ENCODE data around the gene SPHK2.
"Not testable (repeated sequence)": the region's sequence is repeated elsewhere in the genome, so short reads cannot be mapped to it uniquely, and the experiment has no call there.

SPHK2 gene

DNA sequence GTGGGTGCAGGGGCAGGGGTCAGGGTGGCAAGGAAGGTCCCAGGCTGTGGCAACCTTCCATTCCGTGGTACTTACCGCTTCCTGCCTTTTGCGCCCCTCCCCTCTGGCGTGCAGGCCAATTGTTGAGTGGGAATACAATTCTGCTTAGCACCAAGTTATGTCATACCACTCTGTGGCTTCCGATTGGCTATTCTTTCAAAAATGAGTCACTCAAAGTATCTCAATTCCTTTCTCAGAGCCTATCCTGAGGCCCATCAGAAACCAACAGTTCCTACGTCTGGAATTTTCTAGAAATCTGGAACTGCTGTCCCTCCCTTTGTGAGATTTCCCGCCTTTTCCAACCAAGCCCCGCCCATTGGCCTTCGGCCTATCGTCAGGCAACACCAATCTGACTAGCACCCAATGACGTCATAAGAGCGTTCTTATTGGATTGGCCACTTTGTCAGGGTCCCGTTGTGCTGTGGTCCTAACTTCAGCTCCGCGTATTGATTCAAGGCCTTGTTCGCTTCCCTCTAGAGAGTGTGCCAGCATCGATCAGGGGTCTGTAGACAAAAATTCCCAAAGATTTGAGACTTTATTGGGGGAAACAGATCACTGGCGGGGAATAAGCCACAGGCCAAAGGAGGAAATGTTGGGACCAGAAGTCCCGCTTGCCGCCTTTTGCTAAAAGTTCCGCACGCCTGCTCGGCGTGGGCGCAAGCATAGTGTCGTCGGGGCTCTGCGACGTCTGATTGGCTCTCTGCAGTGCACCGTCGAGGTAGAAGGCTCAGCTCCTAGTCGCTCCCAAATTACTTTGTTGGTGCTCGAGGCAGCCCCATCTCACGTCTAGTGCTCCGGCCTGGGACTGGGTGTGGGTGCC, 41.8 kb downstream of the SPHK2 start:
- DNase-seq = peak; percentile 3

DNA sequence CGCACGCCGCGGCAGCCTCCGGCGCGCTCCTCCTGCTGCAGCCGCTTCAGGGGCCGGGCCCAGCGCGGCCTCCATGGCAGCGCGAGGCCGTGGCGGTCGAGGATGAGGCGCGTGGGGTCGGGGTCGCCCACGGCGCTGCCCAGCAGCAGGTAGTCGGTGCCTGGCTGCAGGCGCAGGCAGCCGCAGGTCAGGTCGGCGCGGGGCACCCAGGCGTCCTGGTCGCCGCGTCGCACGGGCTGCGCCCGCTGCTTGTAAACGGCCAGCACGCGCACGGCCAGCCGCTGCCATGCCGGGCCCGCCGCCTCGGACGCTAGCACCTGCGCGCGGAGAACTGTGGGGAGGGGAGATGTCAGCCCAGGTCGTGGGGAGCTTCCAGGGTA, 42.4 kb downstream of the SPHK2 start:
- no peak for DNase-seq

DNA sequence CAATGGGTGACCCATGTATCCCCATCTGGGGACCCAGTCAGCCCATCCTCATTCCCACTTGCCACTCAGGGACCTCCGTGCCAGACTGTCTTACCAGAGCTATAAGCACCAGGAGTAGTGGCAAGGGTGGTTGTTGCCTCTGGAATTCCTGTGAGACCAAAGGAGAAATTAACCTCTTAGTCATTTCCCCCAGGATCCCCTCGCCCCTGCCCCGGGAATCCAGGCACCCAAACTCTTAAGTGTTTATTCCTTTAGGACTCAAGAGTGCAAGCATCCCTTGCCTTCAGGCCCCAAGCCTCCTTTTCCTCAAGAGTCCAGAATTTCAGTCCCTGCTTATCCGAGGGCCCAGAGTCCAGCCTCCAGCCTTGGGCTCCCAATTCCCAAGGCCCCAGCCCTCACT, 44.4 kb downstream of the SPHK2 start:
- no peak for DNase-seq

DNA sequence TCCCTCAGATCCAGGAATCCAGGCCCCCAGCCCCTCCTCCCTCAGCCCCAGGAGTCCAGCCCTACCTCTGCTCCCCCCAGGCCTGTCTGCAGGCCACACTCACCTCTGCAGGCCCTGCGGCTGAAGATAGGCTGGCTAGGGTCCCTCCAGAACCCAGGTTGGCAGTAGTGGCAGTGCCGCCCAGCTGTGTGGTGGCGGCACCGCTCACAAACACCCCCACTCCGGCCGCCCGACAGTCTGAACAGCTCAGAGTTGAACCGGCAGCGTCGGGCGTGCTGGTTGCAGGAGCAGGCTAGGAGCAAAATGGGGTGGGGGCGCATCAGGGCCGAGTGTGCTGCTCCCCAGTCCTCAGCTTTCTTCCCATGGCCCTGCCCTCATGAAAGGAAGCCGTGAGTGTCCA, 45.2 kb downstream of the SPHK2 start:
- DNase-seq = no peak

DNA sequence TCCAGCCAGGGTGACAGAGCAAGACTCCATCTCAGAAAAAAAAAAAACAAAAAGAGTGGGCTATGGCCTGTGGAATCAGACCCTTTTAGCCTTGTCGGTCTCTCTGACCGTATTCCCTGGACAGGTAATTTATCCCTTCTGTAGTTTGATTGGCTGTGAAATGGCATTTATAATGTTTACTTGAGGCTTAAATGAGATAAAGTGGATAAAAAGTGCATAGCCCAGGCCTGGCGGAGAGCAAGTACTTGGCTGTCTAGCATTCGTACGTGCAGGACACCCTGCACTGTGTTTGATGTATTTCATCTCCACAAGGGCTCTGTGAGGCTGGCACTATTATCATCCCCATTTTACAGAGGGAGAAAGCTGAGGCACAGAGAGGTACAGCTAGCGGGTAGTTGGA, 46.5 kb downstream of the SPHK2 start:
- DNase-seq = no peak

DNA sequence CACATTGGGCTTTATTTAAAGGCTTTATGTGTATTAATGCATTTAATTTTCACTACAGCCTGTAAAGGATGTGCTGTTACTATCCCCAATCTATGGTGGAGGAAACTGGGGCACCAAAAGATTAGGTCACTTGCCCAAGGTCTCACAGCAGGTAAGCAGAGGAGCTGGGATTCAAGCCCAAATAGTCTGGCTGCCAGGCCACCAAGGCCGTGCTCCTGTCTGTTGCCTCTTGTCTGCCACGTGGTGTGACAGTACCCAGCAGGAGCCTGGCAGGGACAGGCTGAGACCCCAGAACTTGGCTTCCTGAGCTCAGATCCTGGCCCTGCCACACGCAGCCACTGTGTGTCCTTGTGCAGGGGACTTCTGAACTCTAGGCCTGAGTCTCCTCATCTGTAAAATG, 49.0 kb downstream of the SPHK2 start:
- no peak for DNase-seq

DNA sequence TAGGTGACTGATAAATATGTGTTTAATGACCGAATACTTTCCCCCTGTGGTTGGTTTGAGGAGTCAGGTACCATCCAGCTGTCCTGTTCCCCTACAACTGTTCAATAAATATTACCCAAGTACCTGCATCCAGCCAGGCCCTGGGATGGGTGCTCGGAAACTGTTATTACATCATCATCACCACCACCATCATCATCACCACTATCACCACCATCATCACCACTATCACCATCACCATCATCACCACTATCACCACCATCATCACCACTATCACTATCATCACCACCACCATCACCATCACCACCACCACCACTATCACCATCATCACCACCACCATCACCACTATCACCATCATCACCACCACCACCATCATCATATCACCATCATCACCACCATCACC, 49.5 kb downstream of the SPHK2 start:
- no peak for DNase-seq

DNA sequence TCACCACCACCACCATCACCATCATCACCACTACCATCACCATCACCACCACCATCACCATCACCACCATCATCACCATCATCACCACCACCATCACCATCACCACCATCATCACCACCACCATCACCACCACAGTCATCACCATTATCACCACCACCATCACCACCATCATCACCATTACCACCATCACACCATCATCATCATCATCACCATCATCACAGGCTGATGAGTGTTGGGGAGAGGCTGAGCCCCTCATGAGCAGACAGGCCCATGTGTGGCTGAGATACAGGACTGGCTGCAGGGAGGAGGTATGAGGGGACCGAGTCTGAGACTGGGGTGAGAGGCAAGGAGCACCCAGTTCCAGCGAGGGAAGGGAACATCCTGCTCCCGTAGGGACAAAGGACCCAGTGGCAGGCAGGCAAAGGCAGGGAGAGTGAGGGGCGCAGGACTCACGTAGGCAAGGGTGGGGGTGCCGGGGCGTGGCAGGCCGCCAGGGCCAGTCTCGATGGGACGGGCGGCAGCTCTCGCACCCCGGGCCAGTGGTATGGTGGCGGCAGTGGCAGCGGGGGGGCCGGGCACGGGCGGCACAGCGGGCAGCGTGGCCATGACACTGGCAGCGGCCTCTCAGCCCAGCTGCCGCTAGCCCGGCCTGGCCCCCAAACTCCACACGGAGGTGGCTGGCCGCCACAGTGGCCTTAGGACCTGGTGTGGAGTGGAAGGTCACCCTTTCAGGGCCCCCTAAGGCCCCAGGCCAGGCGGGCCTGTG, 50.8 kb downstream of the SPHK2 start:
- DNase-seq = no peak

DNA sequence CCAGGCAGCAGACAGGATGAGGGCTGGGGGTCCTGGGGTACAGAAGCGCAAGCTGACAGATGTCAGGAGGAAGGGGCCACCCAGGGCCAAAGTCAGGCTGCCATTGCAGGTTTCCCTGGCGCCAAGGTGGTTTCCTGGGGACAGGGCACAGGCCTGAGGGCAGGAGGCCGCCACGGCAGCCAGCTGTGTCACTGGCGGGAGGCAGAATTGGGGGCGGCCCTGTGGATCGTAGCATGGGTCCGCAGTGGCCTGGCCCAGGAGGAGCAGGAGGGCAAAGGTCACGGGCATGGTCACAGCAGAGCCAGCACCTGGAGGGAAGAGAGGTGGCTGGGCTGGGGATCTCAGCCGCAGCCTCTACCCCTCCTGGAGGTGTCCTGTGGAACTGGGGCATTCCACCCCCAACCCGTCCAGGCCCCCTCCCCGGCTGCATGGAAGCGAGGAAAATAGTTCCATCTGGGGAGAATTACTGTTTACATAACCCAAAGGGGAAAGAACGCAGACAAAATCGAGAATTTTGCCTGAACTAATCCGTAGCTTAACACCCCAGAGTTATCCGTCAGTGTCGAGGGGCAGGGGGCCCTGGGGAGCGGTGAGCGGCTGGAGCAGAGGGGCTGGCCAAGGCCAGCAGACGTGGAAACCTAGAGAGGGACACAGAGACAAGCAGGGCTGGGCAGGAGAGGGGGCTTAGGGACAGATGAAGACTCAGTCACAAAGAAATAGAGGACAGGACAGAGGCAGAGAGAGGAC, 51.6 kb downstream of the SPHK2 start:
- no peak for DNase-seq

DNA sequence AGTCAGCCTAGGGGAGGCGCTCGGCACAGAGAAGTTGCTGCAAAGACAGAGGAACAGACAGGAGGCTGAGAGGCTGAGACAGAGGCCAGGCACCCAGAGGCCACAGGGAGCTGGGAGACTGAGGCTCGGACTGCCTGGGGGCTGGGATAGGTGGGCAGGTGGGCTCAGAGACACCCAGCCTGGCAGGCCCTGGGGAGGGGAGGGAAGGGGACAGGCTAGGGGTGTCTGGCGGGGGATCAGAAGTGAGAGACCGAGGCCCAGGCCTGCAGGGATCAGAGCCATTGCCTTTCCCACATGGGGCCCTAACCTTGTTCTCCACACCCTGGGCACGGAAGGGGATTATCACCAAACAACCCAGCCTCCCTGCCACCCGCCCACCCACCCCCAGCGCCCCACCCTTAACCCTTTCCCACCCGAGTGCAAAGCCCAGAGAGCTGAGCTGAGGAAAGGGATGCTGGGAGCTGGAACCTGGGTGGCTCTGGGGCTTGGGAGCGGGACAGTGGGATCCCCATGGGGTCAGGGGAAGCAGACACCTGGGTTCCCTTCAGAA, 52.2 kb downstream of the SPHK2 start:
- DNase-seq = no peak

DNA sequence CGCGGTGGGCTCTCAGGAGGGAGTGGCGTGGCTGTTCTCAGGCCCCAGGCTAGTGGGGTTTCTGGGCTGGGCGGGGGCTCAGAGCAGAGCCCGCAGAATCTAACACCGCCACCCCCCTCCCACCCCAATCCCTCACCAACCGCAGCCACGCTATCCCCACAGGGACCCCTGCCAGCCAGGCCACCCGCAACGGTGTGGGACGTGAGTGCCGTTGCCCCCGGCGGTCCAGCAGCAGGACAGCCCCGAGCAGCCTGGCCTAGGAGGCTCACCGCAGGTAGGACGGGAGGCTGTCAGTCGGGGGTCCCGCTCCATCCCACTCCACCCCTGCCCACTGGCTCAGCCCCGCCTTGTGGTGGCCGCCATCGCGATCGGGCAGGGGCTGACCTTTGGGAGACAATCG, 53.7 kb downstream of the SPHK2 start, which contains the start of gene NTN5:
Gene NTN5 (minus strand): TSS at position 24 of the 400 bp plus-strand sequence. CDS start 2,031 bp downstream, outside the sequence.
- no peak for DNase-seq

DNA sequence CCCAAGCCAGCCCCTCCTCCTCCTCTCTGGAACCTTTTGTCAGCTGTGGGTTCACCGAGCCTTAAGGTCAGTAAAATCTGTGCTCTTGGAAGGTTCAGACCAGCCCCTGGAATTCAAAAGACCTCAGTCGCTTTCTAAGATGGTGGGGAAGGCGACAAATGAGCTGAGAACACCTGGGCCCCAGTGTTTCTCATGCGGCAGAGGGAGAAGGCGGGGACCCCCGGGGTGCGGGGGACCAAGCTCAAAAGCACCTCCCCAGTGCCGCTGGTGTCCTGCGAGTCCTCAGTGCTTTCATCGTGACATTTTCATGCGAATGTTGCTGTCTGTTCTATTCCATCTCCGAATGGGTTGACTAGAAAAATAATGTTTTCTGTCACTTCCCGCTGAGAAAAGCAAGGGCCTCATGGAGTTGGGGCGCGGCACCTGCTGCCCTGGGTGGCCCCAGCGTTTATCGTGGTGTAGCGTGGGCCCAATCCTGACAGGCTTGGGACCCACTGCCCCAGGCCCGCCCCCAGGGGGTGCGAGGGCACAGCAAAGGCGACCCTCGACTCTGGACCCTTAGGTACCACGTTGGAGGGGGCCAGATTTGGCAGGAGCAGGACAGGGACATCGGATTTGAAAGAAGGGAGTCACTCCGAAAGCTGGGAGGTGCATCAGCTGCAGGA, 54.3 kb downstream of the SPHK2 start:
- no peak for DNase-seq

DNA sequence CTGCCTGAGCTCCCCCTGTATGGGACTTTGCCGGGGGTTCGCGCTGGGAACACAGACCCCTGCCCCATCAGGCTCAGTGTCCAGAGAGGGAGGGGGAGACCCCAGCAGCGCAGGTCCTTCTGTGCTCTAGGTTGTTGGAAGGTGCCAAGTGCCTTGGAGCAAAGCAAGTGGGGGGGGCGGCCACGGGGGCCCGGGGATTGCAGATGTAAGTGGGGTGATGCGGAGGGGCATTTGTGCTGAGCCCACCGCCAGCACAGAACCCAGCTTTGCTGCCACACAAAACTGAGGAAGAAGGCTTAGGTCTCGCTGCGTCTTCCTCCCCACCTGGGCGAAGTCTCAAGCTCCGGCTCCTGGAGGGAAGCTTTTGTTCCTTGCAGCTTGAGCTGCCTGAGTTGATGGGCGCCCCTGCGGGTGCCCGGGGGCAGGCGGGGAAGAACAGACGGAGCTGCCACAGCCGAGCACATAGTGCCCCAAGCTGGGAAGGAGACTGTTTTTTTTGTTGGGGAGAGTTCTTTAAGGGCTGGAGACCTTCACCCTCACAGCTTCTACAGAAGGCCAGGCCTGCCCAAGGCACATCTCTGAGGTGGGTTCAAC, 55.0 kb downstream of the SPHK2 start:
- DNase-seq = no peak

DNA sequence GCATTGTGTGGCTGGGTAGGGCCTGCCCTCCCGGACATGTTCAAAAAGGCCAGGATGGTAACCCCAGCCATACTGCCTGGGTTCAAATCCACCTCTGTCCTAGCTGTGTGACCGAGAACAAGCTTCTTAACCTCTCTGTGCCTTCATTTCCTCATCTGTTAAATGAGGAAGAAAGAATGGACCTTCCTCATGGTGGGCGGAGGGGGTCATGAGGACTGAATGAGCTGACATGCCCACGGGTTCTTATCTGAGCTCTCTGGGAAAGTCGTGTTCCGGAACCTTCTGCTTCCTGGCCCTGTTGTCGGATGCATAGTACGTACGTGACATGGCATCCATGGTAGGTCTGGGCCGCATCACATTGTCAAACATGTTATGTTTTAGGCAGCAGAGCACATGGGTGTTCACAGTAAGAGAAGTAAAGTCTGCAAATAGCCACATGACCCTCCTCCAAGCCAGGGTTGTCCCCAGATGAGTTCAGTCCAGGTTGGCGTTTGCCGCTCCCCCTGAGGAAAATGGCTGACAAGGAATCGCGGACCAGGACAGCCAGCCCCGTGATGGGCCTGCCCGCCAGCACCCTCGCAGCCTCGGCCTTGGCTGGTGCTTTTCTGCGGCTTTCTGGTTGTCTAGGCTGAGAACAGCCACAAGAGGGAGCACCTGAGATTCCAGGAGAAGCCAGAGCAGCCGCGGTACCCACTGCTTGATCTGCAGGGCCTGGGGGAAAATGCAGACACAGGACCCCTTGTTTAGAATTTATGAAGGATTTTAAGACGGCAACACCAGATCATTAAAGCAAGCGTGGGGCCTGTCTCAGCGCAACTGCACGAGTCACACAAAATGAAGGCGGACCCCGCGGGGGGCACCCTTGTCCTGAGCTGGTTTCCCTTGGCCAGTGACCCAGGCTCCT, 55.9 kb downstream of the SPHK2 start:
- peak; percentile 75 for DNase-seq

DNA sequence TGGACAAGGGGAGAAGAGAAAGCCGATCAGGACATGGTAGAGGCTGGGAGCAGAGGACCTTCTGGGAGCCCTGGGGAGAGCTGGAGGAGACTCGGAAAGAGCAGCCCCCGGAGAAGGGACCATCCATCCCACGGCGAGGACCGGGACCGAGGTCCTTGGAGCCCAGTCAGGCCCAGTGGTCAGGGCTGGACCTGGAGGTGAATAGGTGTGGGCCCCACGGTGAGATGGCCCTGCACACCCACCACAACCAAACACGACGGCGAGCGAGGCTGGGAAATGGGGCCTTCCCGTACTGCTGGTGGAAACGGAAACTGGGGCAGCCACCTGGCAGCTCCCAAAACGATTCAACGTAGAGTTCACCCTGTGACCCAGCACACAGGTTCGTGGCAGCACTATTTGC, 57.2 kb downstream of the SPHK2 start:
- DNase-seq = no peak

DNA sequence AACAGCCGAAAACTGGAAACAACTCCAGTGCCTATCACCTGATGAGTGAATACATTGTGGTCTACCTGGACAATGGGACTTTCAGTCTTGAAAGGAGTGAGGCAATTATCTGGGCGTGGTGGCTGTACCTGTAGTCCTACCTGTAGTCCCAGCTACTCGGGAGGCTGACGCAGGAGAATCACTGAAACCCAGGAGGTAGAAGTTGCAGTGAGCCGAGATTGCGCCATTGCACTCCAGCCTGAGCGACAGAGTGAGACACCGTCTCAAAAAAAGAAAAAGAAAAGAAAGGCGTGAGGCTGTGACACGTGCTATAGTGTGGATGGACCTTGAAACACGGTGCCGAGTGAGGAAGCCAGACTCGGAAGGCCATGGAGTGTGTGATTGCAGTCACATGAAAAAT, 57.6 kb downstream of the SPHK2 start:
- no peak for DNase-seq

DNA sequence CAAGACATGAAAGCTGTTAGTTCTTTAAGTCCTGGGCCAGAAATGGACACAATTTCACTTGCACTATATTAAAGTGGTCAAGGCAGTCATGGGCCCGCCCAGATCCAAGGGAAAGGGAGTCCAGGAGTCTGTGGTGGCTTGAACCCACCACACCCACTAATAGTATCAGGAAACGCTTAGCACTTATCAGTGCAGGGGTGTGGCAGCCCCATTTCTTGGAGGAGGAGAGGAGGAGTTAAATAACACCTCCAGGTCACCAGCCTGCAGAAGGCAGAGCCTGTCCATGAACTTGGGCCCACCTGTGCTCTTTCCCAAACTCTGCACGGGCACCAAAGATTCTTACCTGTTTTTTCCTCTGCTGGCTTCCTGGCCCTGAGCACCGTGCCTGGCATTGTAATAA, 58.9 kb downstream of the SPHK2 start:
- DNase-seq = no peak

DNA sequence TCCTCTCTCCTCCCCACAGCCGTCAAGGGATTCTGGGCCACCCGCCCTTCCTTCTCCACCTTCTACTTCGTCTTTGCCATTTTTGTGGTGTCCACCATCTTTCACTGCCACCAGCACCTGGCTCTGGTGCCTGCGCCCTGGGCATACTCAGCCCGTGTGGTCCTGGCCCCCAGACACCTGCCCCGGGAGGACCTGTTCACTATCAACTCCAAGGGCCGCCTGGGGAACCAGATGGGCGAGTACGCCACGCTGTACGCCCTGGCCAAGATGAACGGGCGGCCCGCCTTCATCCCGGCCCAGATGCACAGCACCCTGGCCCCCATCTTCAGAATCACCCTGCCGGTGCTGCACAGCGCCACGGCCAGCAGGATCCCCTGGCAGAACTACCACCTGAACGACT, 60.7 kb downstream of the SPHK2 start:
- not testable (repeated sequence) for DNase-seq
